Mesenchymal stem cell (in vitro differentiated cells and primary cell): ENCODE data around the gene TMEM63C.

Experiments
- DNase-seq: peaks from one replicate; pipeline ENCODE4 v3.0.0-alpha.2; 2013
- H2AFZ ChIP-seq: one replicate; pipeline ENCODE4 v1.6.1; 2013; ENCODE audit warnings: low read depth, mild to moderate bottlenecking, control low read depth, inconsistent platforms, low read length, moderate library complexity
- H2AK5ac ChIP-seq: 2 replicates; pipeline ENCODE4 v1.6.1; 2013; ENCODE audit warnings: low read length, moderate library complexity, mild to moderate bottlenecking, inconsistent platforms; ENCODE audit not compliant: severe bottlenecking
- H2BK120ac ChIP-seq: one replicate; pipeline ENCODE4 v1.6.1; 2013; ENCODE audit warnings: low read depth, mild to moderate bottlenecking, inconsistent platforms, low read length, moderate library complexity
- H2BK12ac ChIP-seq, 2 experiments: one replicate each; pipeline ENCODE4 v1.6.1; 2013; ENCODE audit warnings: inconsistent platforms in 2 of 2, low read length in 2 of 2, mild to moderate bottlenecking in 2 of 2, moderate library complexity in 2 of 2, control low read depth in 1 of 2
- H2BK15ac ChIP-seq: one replicate; pipeline ENCODE4 v1.6.1; 2013; ENCODE audit warnings: mild to moderate bottlenecking, low read depth, inconsistent platforms; ENCODE audit not compliant: poor library complexity, severe bottlenecking
- H2BK5ac ChIP-seq: 2 replicates; pipeline ENCODE4 v1.6.1; 2013; ENCODE audit warnings: low read depth, mild to moderate bottlenecking, low read length, control low read depth, inconsistent platforms; ENCODE audit not compliant: poor library complexity, severe bottlenecking
- H3K14ac ChIP-seq, 2 experiments: one replicate each; pipeline ENCODE4 v1.6.1; 2013; ENCODE audit warnings: inconsistent platforms in 2 of 2, low read length in 2 of 2, control low read depth in 1 of 2, mild to moderate bottlenecking in 1 of 2, moderate library complexity in 1 of 2
- H3K18ac ChIP-seq, 2 experiments: one replicate each; pipeline ENCODE4 v1.6.1; 2013; ENCODE audit warnings: inconsistent platforms in 2 of 2, low read length in 2 of 2, control low read depth in 1 of 2, low read depth in 1 of 2, mild to moderate bottlenecking in 1 of 2
- H3K23ac ChIP-seq, 2 experiments: one replicate each; pipeline ENCODE4 v1.6.1; 2013; ENCODE audit warnings: inconsistent platforms in 2 of 2, low read length in 2 of 2, mild to moderate bottlenecking in 2 of 2, moderate library complexity in 2 of 2, control low read depth in 1 of 2
- H3K27ac ChIP-seq: 2 replicates; pipeline ENCODE4 v1.5.1; 2013; ENCODE audit warnings: mild to moderate bottlenecking, moderate library complexity, low read length, control low read depth, inconsistent platforms; ENCODE audit not compliant: poor library complexity, severe bottlenecking
- H3K27me3 ChIP-seq, 2 experiments: 2 replicates each; pipeline versions ENCODE4 v1.6.1 to v1.7.0; 2013; ENCODE audit warnings: low read length in 2 of 2, mild to moderate bottlenecking in 2 of 2, moderate library complexity in 2 of 2, control low read depth in 1 of 2, inconsistent platforms in 1 of 2; ENCODE audit not compliant: control insufficient read depth in 1 of 2, insufficient read depth in 1 of 2
- H3K36me3 ChIP-seq, 2 experiments: 2 replicates each; pipeline versions ENCODE4 v1.6.1 to v1.7.0; 2013; ENCODE audit warnings: low read length in 2 of 2, control low read depth in 1 of 2, inconsistent platforms in 1 of 2, low read depth in 1 of 2, mild to moderate bottlenecking in 1 of 2; ENCODE audit not compliant: insufficient read depth in 2 of 2, control insufficient read depth in 1 of 2
- H3K4ac ChIP-seq, 2 experiments: one replicate each; pipeline ENCODE4 v1.6.1; 2013; ENCODE audit warnings: inconsistent platforms in 2 of 2, low read length in 2 of 2, mild to moderate bottlenecking in 2 of 2, moderate library complexity in 2 of 2, control low read depth in 1 of 2, low read depth in 1 of 2
- H3K4me1 ChIP-seq: 2 replicates; pipeline ENCODE4 v1.6.1; 2013; ENCODE audit warnings: low read depth, low read length, control low read depth; ENCODE audit not compliant: control insufficient read depth, insufficient read depth
- H3K4me2 ChIP-seq: 2 replicates; pipeline ENCODE4 v1.6.1; 2013; ENCODE audit warnings: low read length, mild to moderate bottlenecking, inconsistent platforms; ENCODE audit not compliant: poor library complexity, severe bottlenecking
- H3K4me3 ChIP-seq, 2 experiments: 2 replicates each; pipeline versions ENCODE4 v1.5.1 to v1.7.0; 2013; ENCODE audit warnings: low read length in 2 of 2, mild to moderate bottlenecking in 2 of 2, control low read depth in 1 of 2, low read depth in 1 of 2; ENCODE audit not compliant: insufficient read depth in 1 of 2
- H3K79me1 ChIP-seq: replicated peaks from 2 replicates; pipeline ENCODE4 v1.6.1; 2013; ENCODE audit warnings: mild to moderate bottlenecking, control low read depth, low read length, inconsistent platforms; ENCODE audit not compliant: poor library complexity, severe bottlenecking
- H3K9ac ChIP-seq: 2 replicates; pipeline ENCODE4 v1.7.0; 2013; ENCODE audit warnings: mild to moderate bottlenecking, low read length, moderate library complexity
- H3K9me3 ChIP-seq: 2 replicates; pipeline ENCODE4 v1.7.0; 2013; ENCODE audit warnings: mild to moderate bottlenecking, low read length; ENCODE audit not compliant: control insufficient read depth
- H4K8ac ChIP-seq: one replicate; pipeline ENCODE4 v1.6.1; 2013; ENCODE audit warnings: inconsistent platforms, mild to moderate bottlenecking, low read length, moderate library complexity
- H4K91ac ChIP-seq: one replicate; pipeline ENCODE4 v1.6.1; 2013; ENCODE audit warnings: mild to moderate bottlenecking, low read length, inconsistent platforms
- WGBS: methylation state at CpG from one replicate; pipeline ENCODE4 v1.1.7; 2013; ENCODE audit warnings: mixed read lengths; 5-methylcytosine and 5-hydroxymethylcytosine counted together

The TMEM63C gene

DNA sequence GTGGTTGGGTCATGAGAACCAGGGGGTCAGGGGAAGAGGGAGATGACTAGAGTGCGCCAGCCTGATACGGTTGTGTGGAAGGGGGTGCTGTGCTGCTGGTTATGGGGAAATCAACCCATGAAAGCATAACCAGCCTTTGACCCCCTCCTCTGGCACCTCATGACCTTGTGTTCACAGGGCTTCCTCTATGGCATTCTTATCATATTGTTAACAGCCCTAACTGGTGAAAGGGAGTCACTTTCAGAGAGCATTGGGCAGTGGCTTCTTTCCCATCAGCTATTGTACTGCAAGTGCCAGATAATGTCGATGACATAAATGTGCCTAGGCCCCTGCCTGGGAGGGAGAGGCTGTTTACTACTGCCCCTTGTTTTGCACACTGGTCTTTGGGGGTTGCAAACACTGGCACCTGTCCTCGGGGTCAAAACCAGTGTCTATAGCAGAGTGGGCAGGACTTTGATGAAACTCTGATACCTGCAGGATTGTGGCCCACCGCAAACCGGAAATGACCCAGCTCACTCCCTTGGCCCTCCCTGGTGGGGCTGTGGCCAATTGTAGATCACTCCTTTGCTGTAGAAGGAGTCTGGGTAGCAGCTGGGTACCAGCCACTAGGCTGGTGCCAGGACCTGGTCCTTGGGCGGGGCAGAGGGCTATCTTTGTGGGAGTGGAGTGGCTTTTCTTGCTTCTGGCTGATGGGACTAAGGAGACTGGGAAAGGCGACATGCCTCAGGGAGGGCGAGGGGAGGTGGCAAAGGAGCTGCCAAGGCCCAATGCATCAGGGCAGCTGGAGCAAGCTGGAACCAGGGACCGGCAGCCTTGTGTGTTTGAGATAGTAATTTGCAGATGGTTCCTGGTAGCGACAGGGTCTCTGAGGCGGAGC is 634 bp upstream of the TMEM63C start:
- no peak overlapping the region for H3K14ac ChIP-seq
- no peak overlapping the region for H2AK5ac ChIP-seq
- peaks cover 33 to 65% of the 10 kb centered on the region in 2 experiments for H3K27me3 ChIP-seq
- no peak overlapping the region for H4K91ac ChIP-seq
- no peak overlapping the region for H3K18ac ChIP-seq
- no peak overlapping the region for H2AFZ ChIP-seq
- H3K27ac ChIP-seq, result no peak overlapping the region
- H3K4me3 ChIP-seq, result peak overlapping the region in 1 of 2 experiments; percentile 65
- H3K4me1 ChIP-seq, result peaks cover 13% of the 10 kb centered on the region
- H3K4ac ChIP-seq, result no peak overlapping the region
- H2BK12ac ChIP-seq, result no peak overlapping the region
- H2BK15ac ChIP-seq, result no peak overlapping the region
- H2BK120ac ChIP-seq, result no peak overlapping the region
- H3K4me2 ChIP-seq, result peak overlapping the region; percentile 83
- 24% methylated on average over 10 of the region's 12 CpGs for WGBS
- DNase-seq, result no peak
- H3K9me3 ChIP-seq, result no peaks in the 10 kb centered on the region
- no peak overlapping the region for H3K9ac ChIP-seq
- no peak overlapping the region for H3K23ac ChIP-seq
- no peak overlapping the region for H4K8ac ChIP-seq
- H3K79me1 ChIP-seq, result no peaks in the 10 kb centered on the region
- H3K36me3 ChIP-seq, result no peaks in the 10 kb centered on the region
- H2BK5ac ChIP-seq, result no peak overlapping the region

DNA sequence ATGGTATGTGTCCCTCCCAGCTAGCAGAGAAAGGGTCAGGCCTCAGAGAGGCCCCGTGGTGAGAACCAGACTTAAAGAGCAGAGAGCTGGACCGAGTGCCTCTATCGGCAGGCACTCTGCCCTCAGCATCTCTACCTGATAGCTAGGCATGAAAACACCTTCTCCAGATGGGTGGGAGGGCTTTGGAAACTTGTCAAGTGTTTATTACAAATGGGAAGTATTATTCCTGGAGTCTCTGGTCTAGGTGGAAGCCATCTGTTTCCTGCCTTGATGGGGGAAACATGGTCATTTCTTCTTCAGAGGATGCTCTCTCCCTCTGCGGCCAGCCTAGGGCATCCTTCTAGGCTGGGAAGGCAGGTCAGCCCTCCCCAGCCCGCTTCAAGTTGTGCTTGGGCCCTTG is 2.3 kb downstream of the TMEM63C start:
- Histone ChIP-seq H3K4me2 (no peak overlapping the region), H2AK5ac (no peak overlapping the region), H4K8ac (no peak overlapping the region), H3K9ac (no peak overlapping the region), H4K91ac (no peak overlapping the region), H3K36me3 (no peaks in the 10 kb centered on the region), H3K23ac (no peak overlapping the region), H3K79me1 (no peaks in the 10 kb centered on the region), H3K27me3 (peaks cover 37 to 68% of the 10 kb centered on the region in 2 experiments), H3K4ac (no peak overlapping the region), H2BK12ac (no peak overlapping the region), H3K14ac (no peak overlapping the region), H2BK15ac (no peak overlapping the region), H3K9me3 (no peaks in the 10 kb centered on the region), H2AFZ (no peak overlapping the region), H3K18ac (no peak overlapping the region), H3K27ac (no peak overlapping the region), H3K4me1 (peaks cover 23% of the 10 kb centered on the region), H2BK5ac (no peak overlapping the region), H2BK120ac (no peak overlapping the region), H3K4me3 (no peak overlapping the region)
- WGBS, result 59% methylated on average over 3 of the region's 5 CpGs
- DNase-seq, result no peak

DNA sequence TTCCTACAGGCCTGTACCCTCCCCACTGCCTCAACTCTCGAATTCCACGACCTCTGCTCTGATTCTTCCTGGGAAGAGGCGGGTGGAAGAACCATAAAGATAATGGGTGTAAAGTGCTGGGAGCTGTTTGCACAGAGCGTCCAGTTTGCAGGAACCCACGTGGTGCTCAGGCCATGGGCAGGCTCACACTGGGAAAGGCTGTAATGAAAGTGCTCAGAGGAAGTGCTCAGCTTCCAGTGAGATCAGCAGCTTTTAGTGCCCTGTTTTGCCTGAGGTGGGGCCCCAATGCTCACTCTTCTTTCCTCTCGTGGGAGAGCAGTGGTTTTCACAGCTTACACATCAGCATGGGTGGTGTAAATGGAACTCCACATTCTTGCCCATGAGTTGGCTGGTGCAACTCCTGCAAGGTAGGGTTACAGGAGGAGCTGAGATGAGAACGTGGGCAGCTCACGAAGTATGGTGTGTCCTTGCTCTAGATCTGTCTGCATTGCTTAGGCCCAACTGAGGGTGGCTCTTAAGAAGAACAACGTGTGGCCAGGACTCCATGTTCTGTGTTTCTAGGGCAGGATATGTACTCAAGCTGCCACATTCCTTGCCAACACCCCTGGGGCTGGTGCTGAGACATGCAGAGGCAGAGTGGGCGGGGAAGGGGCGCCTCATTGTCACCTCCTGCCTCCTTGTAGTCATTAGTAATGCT is 2.9 kb downstream of the TMEM63C start:
- H3K27ac ChIP-seq, result no peak overlapping the region
- H2AK5ac ChIP-seq, result no peak overlapping the region
- no peak for DNase-seq
- no peak overlapping the region for H2AFZ ChIP-seq
- H3K14ac ChIP-seq, result no peak overlapping the region
- H3K4me1 ChIP-seq, result peaks cover 23% of the 10 kb centered on the region
- no peak overlapping the region for H2BK5ac ChIP-seq
- H4K8ac ChIP-seq, result no peak overlapping the region
- H3K79me1 ChIP-seq, result no peaks in the 10 kb centered on the region
- H2BK120ac ChIP-seq, result no peak overlapping the region
- no peak overlapping the region for H2BK12ac ChIP-seq
- H3K9ac ChIP-seq, result no peak overlapping the region
- no peaks in the 10 kb centered on the region for H3K36me3 ChIP-seq
- H3K23ac ChIP-seq, result no peak overlapping the region
- no peak overlapping the region for H3K4me3 ChIP-seq
- 55% methylated on average over 11 of the region's 11 CpGs for WGBS
- H3K4ac ChIP-seq, result no peak overlapping the region
- H3K27me3 ChIP-seq, result peaks cover 37 to 72% of the 10 kb centered on the region in 2 experiments
- no peaks in the 10 kb centered on the region for H3K9me3 ChIP-seq
- no peak overlapping the region for H3K4me2 ChIP-seq
- H3K18ac ChIP-seq, result no peak overlapping the region
- H2BK15ac ChIP-seq, result no peak overlapping the region
- no peak overlapping the region for H4K91ac ChIP-seq

DNA sequence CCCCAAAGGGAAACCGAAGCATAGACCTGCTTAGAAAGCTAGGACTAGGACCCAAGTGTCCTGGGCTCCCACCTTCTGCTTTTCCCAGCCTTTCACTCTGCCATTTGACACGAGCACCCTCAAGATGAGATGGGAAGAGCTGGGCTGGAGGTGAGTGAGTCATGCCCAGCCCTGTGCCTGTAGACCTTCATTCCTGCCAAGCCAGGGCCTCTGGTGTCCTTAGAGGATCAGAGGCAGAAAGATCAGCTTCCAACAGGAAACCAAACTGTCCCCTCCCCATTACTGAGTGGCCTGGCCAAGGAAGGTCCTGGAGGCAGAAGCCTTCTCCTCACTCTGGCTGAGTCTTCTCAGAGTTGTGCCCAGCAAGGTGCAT is 3.5 kb downstream of the TMEM63C start:
- H3K14ac ChIP-seq, result no peak overlapping the region
- no peak overlapping the region for H2BK5ac ChIP-seq
- H2BK120ac ChIP-seq, result no peak overlapping the region
- H3K4me1 ChIP-seq, result peaks cover 23% of the 10 kb centered on the region
- no peak overlapping the region for H3K23ac ChIP-seq
- no peak overlapping the region for H3K9ac ChIP-seq
- H3K27me3 ChIP-seq, result peaks cover 37 to 72% of the 10 kb centered on the region in 2 experiments
- H2AFZ ChIP-seq, result peak overlapping the region; percentile 10
- no peak overlapping the region for H3K4me2 ChIP-seq
- H2BK15ac ChIP-seq, result no peak overlapping the region
- H3K4ac ChIP-seq, result no peak overlapping the region
- no peaks in the 10 kb centered on the region for H3K36me3 ChIP-seq
- H2AK5ac ChIP-seq, result no peak overlapping the region
- no peak overlapping the region for H3K4me3 ChIP-seq
- no peak overlapping the region for H4K8ac ChIP-seq
- no peak for DNase-seq
- no peak overlapping the region for H4K91ac ChIP-seq
- H3K27ac ChIP-seq, result no peak overlapping the region
- H2BK12ac ChIP-seq, result no peak overlapping the region
- H3K18ac ChIP-seq, result no peak overlapping the region
- 67% methylated on average over 1 of the region's 2 CpGs for WGBS
- no peaks in the 10 kb centered on the region for H3K79me1 ChIP-seq
- H3K9me3 ChIP-seq, result no peaks in the 10 kb centered on the region
